Panc1 (cell line): Measurements from ENCODE around the gene TCEANC2. TPM values are rescaled to one million over a fixed set of nuclear protein-coding genes. Genes with fewer than 3 reads are reported as not detected.

ENCODE experiments used
- ATAC-seq: fragments of 200-7000 bp; cut with Tn5 transposase; 2 replicates; pipeline ENCODE4 v1.9.1; 2020; ENCODE audit warnings: mild to moderate bottlenecking, moderate library complexity
- BruUV-seq: library from RNA; stranded (reverse); fragments of 400-500 nt; replicated peaks from 2 replicates; lab custom pipeline; 2021; lab: Mats Ljungman, UMichigan
- CTCF ChIA-PET: fragments of 300-600 bp; sonication (Branson Sonifier 250); formaldehyde crosslinking; loops from one replicate; lab custom pipeline; 2022; ENCODE audit warnings: antibody characterized with exemption; lab: Charles Lee
- POLR2A ChIA-PET: fragments of 300-600 bp; sonication (Branson Sonifier 250); formaldehyde crosslinking; loops from one replicate; lab custom pipeline; 2022; ENCODE audit warnings: antibody characterized with exemption; lab: Charles Lee
- DNase-seq: peaks from one replicate; pipeline ENCODE4 v3.0.0-alpha.2; 2010; ENCODE audit warnings: low read depth, low spot score
- H3K27ac ChIP-seq: 2 replicates; pipeline ENCODE4 v1.5.1; 2011; ENCODE audit warnings: mild to moderate bottlenecking, low read length, inconsistent platforms
- H3K27me3 ChIP-seq: fragments of 200-500 bp; sonication (Bioruptor generic); 2 replicates; pipeline ENCODE4 v1.6.0; 2014; ENCODE audit warnings: low read length, inconsistent platforms; ENCODE audit not compliant: control insufficient read depth, insufficient read depth
- H3K36me3 ChIP-seq: fragments of 200-500 bp; sonication (Bioruptor generic); 2 replicates; pipeline ENCODE4 v1.5.1; 2014; ENCODE audit warnings: inconsistent platforms, mild to moderate bottlenecking, low read length, moderate library complexity; ENCODE audit not compliant: control insufficient read depth, insufficient read depth
- H3K4me1 ChIP-seq: 2 replicates; pipeline ENCODE4 v1.5.1; 2011; ENCODE audit warnings: inconsistent platforms, mild to moderate bottlenecking, low read length, moderate library complexity; ENCODE audit not compliant: control insufficient read depth, insufficient read depth
- H3K4me3 ChIP-seq, 2 experiments: 2 replicates each; pipeline ENCODE4 v1.5.1; 2011 to 2012; ENCODE audit warnings: low read depth in 2 of 2, low read length in 2 of 2, mild to moderate bottlenecking in 2 of 2, inconsistent platforms in 1 of 2, moderate library complexity in 1 of 2
- H3K9me3 ChIP-seq: fragments of 200-500 bp; sonication (Bioruptor generic); 2 replicates; pipeline ENCODE4 v1.5.1; 2014; ENCODE audit warnings: low read depth, mild to moderate bottlenecking, inconsistent platforms, low read length, moderate library complexity; ENCODE audit not compliant: control insufficient read depth, insufficient read depth
- CTCF ChIP-seq: fragments of 450-650 bp; IDR thresholded peaks from 2 replicates; pipeline ENCODE4 v1.5.1; 2017; ENCODE audit warnings: mild to moderate bottlenecking
- POLR2AphosphoS5 ChIP-seq: IDR thresholded peaks from 2 replicates; pipeline ENCODE4 v1.6.1; 2012; ENCODE audit warnings: mild to moderate bottlenecking, low read depth, low read length, moderate library complexity
- REST ChIP-seq, 2 experiments: IDR thresholded peaks; 2 replicates each; pipeline ENCODE4 v1.6.1; 2011 to 2012; ENCODE audit warnings: low read depth in 2 of 2, control low read depth in 1 of 2, low read length in 1 of 2, mild to moderate bottlenecking in 1 of 2, moderate library complexity in 1 of 2; ENCODE audit not compliant: insufficient read depth in 1 of 2
- SIN3A ChIP-seq: IDR thresholded peaks from 2 replicates; pipeline ENCODE4 v1.6.1; 2012; ENCODE audit warnings: low read depth, mild to moderate bottlenecking, low read length, moderate library complexity, borderline replicate concordance; ENCODE audit not compliant: insufficient read depth
- TCF7L2 ChIP-seq: IDR thresholded peaks from 2 replicates; pipeline ENCODE4 v1.6.1; 2011; ENCODE audit warnings: mild to moderate bottlenecking, low read depth, low read length, inconsistent platforms
- in situ Hi-C: cut with HindIII; loops from 2 replicates; pipeline ENCODE4 v1.10.0; 2016; ENCODE audit warnings: low sequenced_read_pairs, low pct_unique_long_range_greater_than_20kb
- intact Hi-C: fragments of 100-400 bp; cut with micrococcal nuclease; formaldehyde crosslinking; loops from one replicate; pipeline ENCODE4 v1.10.0; 2022; ENCODE audit not compliant: unreplicated experiment
- total RNA-seq: library from RNA; stranded (reverse); gene quantifications from one replicate; pipeline ENCODE4 v1.2.1, GENCODE V29; 2021; ENCODE audit not compliant: unreplicated experiment

Gene TCEANC2
- total RNA-seq, 1 experiment from 2014 or later: 5.1 TPM

GRCh38 chr1:54134295-54134694, 80.9 kb downstream of the TCEANC2 start:
- BruUV-seq: no TSS peak
- in situ Hi-C loops: no loop called here
- intact Hi-C loops: no loop called here
- TF ChIP-seq SIN3A (no peak), TCF7L2 (no peak), CTCF (no peak), POLR2AphosphoS5 (no peak), REST (IDR thresholded peaks at IDR 0.05; ENCODE audit: insufficient read depth in 1 of 2, low read depth in 2 of 2, low read length in 1 of 2) (no peak)
- H3K4me3 ChIP-seq: no peak overlapping the region
- ChIA-PET CTCF (no interaction called here), POLR2A (no interaction called here)
- DNase-seq (no peak), ATAC-seq (no peak)
- no peak overlapping the region for H3K27ac ChIP-seq
- H3K4me1 ChIP-seq: no peaks in the 10 kb centered on the region
- H3K36me3 ChIP-seq: no peaks in the 10 kb centered on the region
- no peaks in the 10 kb centered on the region for H3K9me3 ChIP-seq
- H3K27me3 ChIP-seq: no peaks in the 10 kb centered on the region

- TF ChIP-seq TCF7L2 (no peak), REST (IDR thresholded peaks at IDR 0.05; ENCODE audit: insufficient read depth in 1 of 2, low read depth in 2 of 2, low read length in 1 of 2) (no peak), POLR2AphosphoS5 (no peak), CTCF (no peak), SIN3A (no peak)
- H3K9me3 ChIP-seq: no peaks in the 10 kb centered on the region
- ChIA-PET POLR2A (no interaction called here), CTCF (no interaction called here)
- intact Hi-C loops (no loop called here), in situ Hi-C loops (no loop called here)
- H3K27ac ChIP-seq: no peak overlapping the region
- H3K4me1 ChIP-seq: no peaks in the 10 kb centered on the region
- ATAC-seq: no peak
- no peak overlapping the region for H3K4me3 ChIP-seq
- no TSS peak for BruUV-seq
- H3K27me3 ChIP-seq: no peaks in the 10 kb centered on the region
- DNase-seq: no peak
- H3K36me3 ChIP-seq: no peaks in the 10 kb centered on the region
Observed at GRCh38 chr1:54135436-54136120, 82.2 kb downstream of the TCEANC2 start.
